Osteocyte (in vitro differentiated cells): Measurements from ENCODE around the gene DLG2. TPM values are rescaled to one million over a fixed set of nuclear protein-coding genes. Genes with fewer than 3 reads are reported as not detected.

Experiments
- DNase-seq: peaks from one replicate; pipeline ENCODE4 v3.0.0; 2021; ENCODE audit warnings: mixed read lengths; ENCODE audit not compliant: unreplicated experiment; ENCODE audit errors: extremely low spot score
- H3K27ac Mint-ChIP-seq: one replicate; pipeline ENCODE4 v1.8.0; 2021; ENCODE audit warnings: mild to moderate bottlenecking, mixed read lengths; ENCODE audit not compliant: unreplicated experiment
- H3K27me3 Mint-ChIP-seq: one replicate; pipeline ENCODE4 v1.8.0; 2021; ENCODE audit warnings: mixed read lengths; ENCODE audit not compliant: unreplicated experiment
- H3K36me3 Mint-ChIP-seq: one replicate; pipeline ENCODE4 v1.8.0; 2021; ENCODE audit warnings: mixed read lengths; ENCODE audit not compliant: unreplicated experiment
- H3K4me1 Mint-ChIP-seq: one replicate; pipeline ENCODE4 v1.8.0; 2021; ENCODE audit warnings: mixed read lengths; ENCODE audit not compliant: unreplicated experiment
- H3K4me3 Mint-ChIP-seq: one replicate; pipeline ENCODE4 v1.8.0; 2021; ENCODE audit warnings: mild to moderate bottlenecking, moderate library complexity, mixed read lengths; ENCODE audit not compliant: unreplicated experiment
- H3K9me3 Mint-ChIP-seq: one replicate; pipeline ENCODE4 v1.8.0; 2021; ENCODE audit warnings: mixed read lengths; ENCODE audit not compliant: unreplicated experiment
- total RNA-seq: library from RNA; stranded (reverse); gene quantifications from 2 replicates; pipeline ENCODE4 v1.2.1, GENCODE V29; 2021
- TF ChIP-seq, protein P1 (sequence below): fragments of 200-600 bp; sonication (generic); IDR thresholded peaks from 2 replicates; pipeline ENCODE4 v1.5.0; 2021; ENCODE audit warnings: antibody characterized with exemption, mild to moderate bottlenecking, moderate library complexity

The DLG2 gene
- total RNA-seq, 1 donor from 2014 or later, result 2.1 TPM

DNA sequence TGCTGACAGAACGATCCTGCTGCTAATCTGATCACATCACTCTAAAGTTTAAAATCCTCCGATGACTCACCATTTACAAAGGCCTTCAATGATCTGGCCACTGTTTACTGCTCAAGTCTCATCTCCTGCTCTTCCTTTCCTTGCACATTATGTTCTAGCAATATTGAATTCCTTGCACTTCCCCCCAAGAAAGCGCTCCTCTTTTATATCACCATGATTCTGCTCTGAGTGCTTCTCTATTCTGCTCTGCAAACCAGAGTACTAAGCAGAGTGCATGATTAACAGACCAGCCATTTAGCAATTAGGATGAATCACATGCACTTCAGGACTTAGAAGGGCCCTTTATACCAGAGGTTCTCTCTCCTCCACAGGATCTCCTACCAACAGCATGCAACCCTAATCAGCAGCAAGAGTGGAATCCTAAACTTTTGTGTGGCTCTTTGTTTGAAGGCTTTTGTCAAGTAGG is 1218.2 kb downstream of the DLG2 start:
- Mint-ChIP-seq H3K9me3 (no peaks in the 10 kb centered on the region), H3K4me3 (no peak overlapping the region), H3K4me1 (no peaks in the 10 kb centered on the region), H3K27me3 (no peaks in the 10 kb centered on the region), H3K36me3 (no peaks in the 10 kb centered on the region), H3K27ac (no peak overlapping the region)
- no peak for DNase-seq
- TF ChIP-seq, protein P1, sequence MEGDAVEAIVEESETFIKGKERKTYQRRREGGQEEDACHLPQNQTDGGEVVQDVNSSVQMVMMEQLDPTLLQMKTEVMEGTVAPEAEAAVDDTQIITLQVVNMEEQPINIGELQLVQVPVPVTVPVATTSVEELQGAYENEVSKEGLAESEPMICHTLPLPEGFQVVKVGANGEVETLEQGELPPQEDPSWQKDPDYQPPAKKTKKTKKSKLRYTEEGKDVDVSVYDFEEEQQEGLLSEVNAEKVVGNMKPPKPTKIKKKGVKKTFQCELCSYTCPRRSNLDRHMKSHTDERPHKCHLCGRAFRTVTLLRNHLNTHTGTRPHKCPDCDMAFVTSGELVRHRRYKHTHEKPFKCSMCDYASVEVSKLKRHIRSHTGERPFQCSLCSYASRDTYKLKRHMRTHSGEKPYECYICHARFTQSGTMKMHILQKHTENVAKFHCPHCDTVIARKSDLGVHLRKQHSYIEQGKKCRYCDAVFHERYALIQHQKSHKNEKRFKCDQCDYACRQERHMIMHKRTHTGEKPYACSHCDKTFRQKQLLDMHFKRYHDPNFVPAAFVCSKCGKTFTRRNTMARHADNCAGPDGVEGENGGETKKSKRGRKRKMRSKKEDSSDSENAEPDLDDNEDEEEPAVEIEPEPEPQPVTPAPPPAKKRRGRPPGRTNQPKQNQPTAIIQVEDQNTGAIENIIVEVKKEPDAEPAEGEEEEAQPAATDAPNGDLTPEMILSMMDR, result no peak

DNA sequence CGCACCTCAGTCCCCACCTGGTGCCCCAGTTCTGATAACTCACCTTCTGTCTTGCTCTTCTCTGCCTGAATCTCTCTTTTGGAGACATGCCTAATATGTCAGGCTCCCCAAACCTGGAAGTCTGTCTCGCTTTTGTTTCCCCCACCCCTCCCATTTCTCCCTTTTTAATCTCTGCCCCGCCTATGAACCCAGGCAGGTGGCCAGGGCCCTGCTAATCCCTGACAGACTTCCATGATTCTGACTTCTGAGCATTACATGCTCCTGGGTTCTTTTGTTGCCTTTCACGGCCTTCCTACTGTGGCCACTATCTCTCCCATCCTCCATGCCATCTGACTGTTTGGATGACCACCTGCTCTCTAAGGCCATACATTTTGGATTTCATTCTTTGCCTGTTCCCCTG is 1220.1 kb downstream of the DLG2 start:
- TF ChIP-seq, protein P1, result no peak
- Mint-ChIP-seq H3K27me3 (no peaks in the 10 kb centered on the region), H3K4me3 (no peak overlapping the region), H3K36me3 (no peaks in the 10 kb centered on the region), H3K27ac (no peak overlapping the region), H3K4me1 (no peaks in the 10 kb centered on the region), H3K9me3 (no peaks in the 10 kb centered on the region)
- no peak for DNase-seq

DNA sequence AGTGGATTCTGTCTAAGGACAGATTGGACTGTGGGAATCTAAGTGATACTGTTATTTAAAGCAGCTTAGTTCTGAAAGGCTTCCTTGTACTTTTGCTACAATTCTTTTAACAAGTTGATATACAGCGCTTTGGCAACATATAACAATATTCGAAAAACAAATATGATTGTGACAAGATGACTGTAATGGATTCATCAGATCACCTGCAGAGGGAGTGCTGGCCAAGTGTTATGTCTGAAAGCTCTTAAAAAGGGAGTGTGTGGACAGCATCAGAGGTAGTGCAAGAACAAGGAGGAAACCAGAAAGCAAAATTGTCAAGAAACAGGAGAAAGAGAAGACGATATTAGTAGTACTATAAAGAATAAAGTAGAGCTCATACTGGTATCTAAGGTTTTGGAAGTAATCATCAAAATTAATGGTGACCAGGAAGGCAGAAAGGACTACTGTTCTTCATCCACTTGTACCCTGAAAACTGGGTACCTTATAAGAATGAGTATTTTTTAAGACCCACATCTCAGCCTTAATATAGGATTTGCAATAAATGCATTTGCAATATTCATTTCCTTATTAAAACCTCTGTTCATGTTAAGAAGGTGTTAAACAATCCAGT is 1229.0 kb downstream of the DLG2 start:
- Mint-ChIP-seq H3K27ac (no peak overlapping the region), H3K27me3 (no peaks in the 10 kb centered on the region), H3K4me1 (no peaks in the 10 kb centered on the region), H3K4me3 (no peak overlapping the region), H3K36me3 (no peaks in the 10 kb centered on the region), H3K9me3 (no peaks in the 10 kb centered on the region)
- no peak for DNase-seq
- TF ChIP-seq, protein P1, result no peak

DNA sequence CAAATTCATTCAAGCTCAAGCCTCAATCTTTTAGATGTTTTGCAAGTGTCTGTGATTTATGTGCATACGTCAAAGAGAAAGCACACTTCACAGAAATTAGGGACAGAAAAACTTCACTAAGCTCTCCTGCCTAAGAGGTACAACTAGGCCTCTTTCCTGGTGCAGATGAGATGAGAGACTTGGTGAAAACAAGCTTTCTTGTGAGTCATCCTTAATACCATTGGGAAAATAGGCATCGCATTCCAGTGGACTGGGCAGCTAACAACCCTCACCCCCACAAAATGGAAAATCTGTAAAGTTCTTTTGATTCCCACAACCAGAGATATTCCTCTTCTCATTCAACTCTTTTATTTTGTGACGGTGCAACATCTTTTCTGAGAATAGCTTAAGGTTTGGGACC is 1230.6 kb downstream of the DLG2 start:
- no peak for DNase-seq
- Mint-ChIP-seq H3K9me3 (no peaks in the 10 kb centered on the region), H3K27me3 (no peaks in the 10 kb centered on the region), H3K4me1 (no peaks in the 10 kb centered on the region), H3K4me3 (no peak overlapping the region), H3K27ac (no peak overlapping the region), H3K36me3 (no peaks in the 10 kb centered on the region)
- TF ChIP-seq, protein P1, result no peak

DNA sequence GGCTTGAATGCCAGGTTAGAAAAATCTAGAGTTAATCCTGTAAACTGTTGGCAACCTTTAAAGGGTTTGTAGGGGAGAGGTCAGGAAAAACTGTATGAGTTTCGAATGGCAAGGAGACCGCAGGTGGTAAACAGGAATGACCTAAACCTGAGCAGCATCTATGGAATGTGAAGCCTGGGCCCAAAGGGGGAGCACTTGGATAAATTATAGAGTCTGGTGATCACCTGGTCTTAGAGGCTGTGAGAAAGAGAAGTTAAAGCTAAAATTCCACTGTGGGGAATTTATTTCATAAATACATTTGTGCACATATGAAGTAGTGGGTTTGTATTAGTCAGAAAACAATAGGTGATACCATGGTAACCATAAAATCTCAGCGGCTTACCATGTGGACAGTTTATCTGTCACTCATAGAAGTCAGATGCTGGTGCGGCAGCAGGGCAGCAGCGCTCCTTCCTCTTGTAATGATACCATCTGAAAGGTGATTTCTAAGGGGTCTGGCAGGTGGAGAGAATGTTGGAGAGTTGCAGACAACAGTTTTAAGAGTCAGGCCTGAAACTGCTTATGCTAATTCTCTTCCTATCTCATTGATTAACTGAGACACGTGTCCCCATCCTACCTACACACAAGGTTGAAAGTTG is 1236.6 kb downstream of the DLG2 start:
- H3K9me3 Mint-ChIP-seq, result no peaks in the 10 kb centered on the region
- H3K4me1 Mint-ChIP-seq, result no peaks in the 10 kb centered on the region
- no peak for DNase-seq
- no peak overlapping the region for H3K4me3 Mint-ChIP-seq
- H3K27me3 Mint-ChIP-seq, result no peaks in the 10 kb centered on the region
- no peak overlapping the region for H3K27ac Mint-ChIP-seq
- TF ChIP-seq, protein P1, result no peak
- H3K36me3 Mint-ChIP-seq, result no peaks in the 10 kb centered on the region
